ENCODE measurements around the gene SNW1.
"Not testable (repeated sequence)": the region's sequence is repeated elsewhere in the genome, so short reads cannot be mapped to it uniquely, and the experiment has no call there.

Gene SNW1

DNA sequence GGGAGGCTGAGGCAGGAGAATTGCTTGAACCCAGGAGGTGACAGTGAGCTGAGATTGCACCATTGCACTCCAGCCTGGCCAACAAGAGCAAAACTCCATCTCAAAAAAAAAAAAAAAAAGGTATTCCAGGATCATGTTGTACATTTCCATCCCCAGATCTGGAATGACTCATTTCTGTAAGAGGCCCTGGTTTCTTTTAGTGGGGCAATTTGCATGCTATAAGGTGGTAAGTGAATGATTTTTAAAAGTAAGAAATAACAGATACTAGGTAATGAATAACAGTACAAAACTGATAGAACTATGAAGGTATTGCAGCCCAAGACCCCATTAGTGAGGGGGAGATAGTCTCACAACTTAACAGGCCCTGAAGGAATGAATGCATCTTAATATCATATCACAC is 21.2 kb upstream of the SNW1 start:
- H3K4me1 ChIP-seq (ENCODE audit: control extremely low read depth in 1 of 4, control insufficient read depth in 4 of 4, insufficient read depth in 4 of 4, low read length in 3 of 4), result no peaks in the 10 kb centered on the region
- no peak overlapping the region for H3K27ac ChIP-seq (ENCODE audit: insufficient read depth in 1 of 2, low read depth in 1 of 2, low read length in 2 of 2, poor library complexity in 1 of 2, severe bottlenecking in 2 of 2)
- no peak for DNase-seq
- POLR2A ChIA-PET, result no interaction called here
- H3K36me3 ChIP-seq (ENCODE audit: control insufficient read depth in 4 of 4, insufficient read depth in 4 of 4, low read length in 3 of 4), result no peaks in the 10 kb centered on the region
- H3K27me3 ChIP-seq (replicated peaks in 2 of 5; ENCODE audit: control insufficient read depth in 4 of 5, insufficient read depth in 5 of 5, low read length in 4 of 5), result no peaks in the 10 kb centered on the region
- CTCF ChIA-PET, result interaction anchor here (0.8 kb wide), 1 partner anchor 491 kb away, joined by 5 read pairs; no protein-coding TSS in a partner anchor
- no peaks in the 10 kb centered on the region for H3K9me3 ChIP-seq (ENCODE audit: control extremely low read depth in 1 of 5, control insufficient read depth in 4 of 5, insufficient read depth in 2 of 5, low read depth in 1 of 5, low read length in 4 of 5)
- no peak overlapping the region for H3K4me3 ChIP-seq (ENCODE audit: control insufficient read depth in 1 of 7, extremely low read depth in 1 of 7, insufficient read depth in 4 of 7, low read depth in 2 of 7, low read length in 6 of 7)

DNA sequence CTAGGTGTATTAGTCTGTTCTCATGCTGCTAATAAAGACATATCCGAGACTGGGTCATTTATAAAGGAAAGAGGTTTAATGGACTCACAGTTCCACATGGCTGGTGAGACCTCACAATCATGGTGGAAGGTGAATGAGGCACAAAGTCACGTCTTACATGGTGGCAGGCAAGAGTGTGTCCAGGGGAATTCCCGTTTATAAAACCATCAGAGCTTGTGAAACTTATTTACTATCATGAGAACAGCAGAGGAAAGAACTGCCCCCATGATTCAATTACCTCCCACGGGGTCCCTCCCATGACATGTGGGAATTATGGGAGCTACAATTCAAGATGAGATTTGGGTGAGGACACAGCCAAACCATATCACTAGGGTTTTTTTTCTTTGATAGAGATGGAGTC is 13.0 kb upstream of the SNW1 start:
- H3K27me3 ChIP-seq (replicated peaks in 2 of 5; ENCODE audit: control insufficient read depth in 4 of 5, insufficient read depth in 5 of 5, low read length in 4 of 5); H3K27ac ChIP-seq (ENCODE audit: insufficient read depth in 1 of 2, low read depth in 1 of 2, low read length in 2 of 2, poor library complexity in 1 of 2, severe bottlenecking in 2 of 2); H3K4me1 ChIP-seq (ENCODE audit: control extremely low read depth in 1 of 4, control insufficient read depth in 4 of 4, insufficient read depth in 4 of 4, low read length in 3 of 4); H3K36me3 ChIP-seq (ENCODE audit: control insufficient read depth in 4 of 4, insufficient read depth in 4 of 4, low read length in 3 of 4); DNase-seq; POLR2A ChIA-PET; H3K9me3 ChIP-seq (ENCODE audit: control extremely low read depth in 1 of 5, control insufficient read depth in 4 of 5, insufficient read depth in 2 of 5, low read depth in 1 of 5, low read length in 4 of 5); CTCF ChIA-PET; H3K4me3 ChIP-seq (ENCODE audit: control insufficient read depth in 1 of 7, extremely low read depth in 1 of 7, insufficient read depth in 4 of 7, low read depth in 2 of 7, low read length in 6 of 7): not testable (repeated sequence)
- WGBS (ENCODE audit: insufficient coverage), result 96% methylated on average over 4 of the region's 4 CpGs

DNA sequence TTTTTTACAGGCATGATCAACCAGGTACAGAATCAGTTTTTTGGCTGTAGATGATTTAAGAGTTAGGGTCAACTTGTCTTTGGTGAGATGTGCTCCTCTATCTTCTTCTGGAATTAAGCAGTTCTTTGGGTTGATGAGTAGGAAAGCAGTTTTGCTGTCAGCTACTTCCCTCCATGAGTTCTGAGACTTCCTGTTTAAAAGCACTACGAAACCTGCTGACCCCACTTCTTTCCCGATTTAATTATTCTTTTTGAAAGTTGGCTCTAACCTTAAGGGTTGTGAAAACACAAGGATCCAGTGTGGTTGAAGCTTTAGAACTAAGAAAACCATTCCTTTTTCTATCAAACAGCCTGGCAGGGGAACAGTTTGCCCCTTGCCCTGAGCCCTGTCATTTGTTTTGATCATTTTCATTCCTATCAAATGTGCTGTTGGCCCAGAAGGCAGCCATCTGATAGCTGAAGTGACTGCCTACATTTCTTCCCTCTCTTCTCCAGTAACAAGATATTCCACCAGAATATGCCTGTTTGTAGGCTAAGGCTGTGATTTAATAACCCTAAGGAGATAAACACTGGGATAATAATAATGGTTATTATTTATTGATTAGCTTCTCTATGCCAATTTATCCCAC is 7.6 kb upstream of the SNW1 start:
- H3K4me1 ChIP-seq (ENCODE audit: control extremely low read depth in 1 of 4, control insufficient read depth in 4 of 4, insufficient read depth in 4 of 4, low read length in 3 of 4); CTCF ChIA-PET; POLR2A ChIA-PET; H3K9me3 ChIP-seq (ENCODE audit: control extremely low read depth in 1 of 5, control insufficient read depth in 4 of 5, insufficient read depth in 2 of 5, low read depth in 1 of 5, low read length in 4 of 5); H3K27ac ChIP-seq (ENCODE audit: insufficient read depth in 1 of 2, low read depth in 1 of 2, low read length in 2 of 2, poor library complexity in 1 of 2, severe bottlenecking in 2 of 2); H3K27me3 ChIP-seq (replicated peaks in 2 of 5; ENCODE audit: control insufficient read depth in 4 of 5, insufficient read depth in 5 of 5, low read length in 4 of 5); H3K4me3 ChIP-seq (ENCODE audit: control insufficient read depth in 1 of 7, extremely low read depth in 1 of 7, insufficient read depth in 4 of 7, low read depth in 2 of 7, low read length in 6 of 7); H3K36me3 ChIP-seq (ENCODE audit: control insufficient read depth in 4 of 4, insufficient read depth in 4 of 4, low read length in 3 of 4); DNase-seq: not testable (repeated sequence)
- no CpG with 5 or more reads among the region's 2 CpGs for WGBS (ENCODE audit: insufficient coverage)

DNA sequence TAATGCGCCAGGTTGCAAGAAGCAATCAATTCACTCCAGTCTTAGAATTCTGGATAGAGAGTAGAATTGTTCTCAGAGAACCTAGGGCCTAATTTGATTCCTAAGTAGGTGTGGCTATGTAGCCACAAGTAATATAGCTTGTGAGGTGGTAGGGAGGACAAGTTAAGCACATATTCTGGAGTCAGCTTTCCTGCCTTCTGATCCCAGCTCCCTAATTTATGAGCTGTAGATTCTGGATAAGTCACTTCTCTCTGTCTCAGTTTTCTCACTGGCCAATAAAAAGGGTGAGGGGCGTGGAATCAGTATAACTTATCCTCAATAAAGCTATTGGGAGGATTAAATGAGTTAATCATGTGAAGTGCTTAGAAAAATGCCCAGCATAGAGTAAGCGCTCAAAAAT is 3.0 kb upstream of the SNW1 start:
- Histone ChIP-seq H3K9me3 (ENCODE audit: control extremely low read depth in 1 of 5, control insufficient read depth in 4 of 5, insufficient read depth in 2 of 5, low read depth in 1 of 5, low read length in 4 of 5) (no peaks in the 10 kb centered on the region), H3K27ac (ENCODE audit: insufficient read depth in 1 of 2, low read depth in 1 of 2, low read length in 2 of 2, poor library complexity in 1 of 2, severe bottlenecking in 2 of 2) (no peak overlapping the region), H3K4me3 (ENCODE audit: control insufficient read depth in 1 of 7, extremely low read depth in 1 of 7, insufficient read depth in 4 of 7, low read depth in 2 of 7, low read length in 6 of 7) (no peak overlapping the region), H3K36me3 (ENCODE audit: control insufficient read depth in 4 of 4, insufficient read depth in 4 of 4, low read length in 3 of 4) (peaks cover 0 to 2% (median 0%) of the 10 kb centered on the region in 4 experiments), H3K4me1 (ENCODE audit: control extremely low read depth in 1 of 4, control insufficient read depth in 4 of 4, insufficient read depth in 4 of 4, low read length in 3 of 4) (peaks cover 7 to 21% (median 18%) of the 10 kb centered on the region in 4 experiments), H3K27me3 (replicated peaks in 2 of 5; ENCODE audit: control insufficient read depth in 4 of 5, insufficient read depth in 5 of 5, low read length in 4 of 5) (no peaks in the 10 kb centered on the region)
- 94% methylated on average over 2 of the region's 3 CpGs for WGBS (ENCODE audit: insufficient coverage)
- CTCF ChIA-PET, result interaction anchor here (1.2 kb wide), 1 partner anchor 228 kb away, joined by 4 read pairs; no protein-coding TSS in a partner anchor
- no peak for DNase-seq
- POLR2A ChIA-PET, result no interaction called here

DNA sequence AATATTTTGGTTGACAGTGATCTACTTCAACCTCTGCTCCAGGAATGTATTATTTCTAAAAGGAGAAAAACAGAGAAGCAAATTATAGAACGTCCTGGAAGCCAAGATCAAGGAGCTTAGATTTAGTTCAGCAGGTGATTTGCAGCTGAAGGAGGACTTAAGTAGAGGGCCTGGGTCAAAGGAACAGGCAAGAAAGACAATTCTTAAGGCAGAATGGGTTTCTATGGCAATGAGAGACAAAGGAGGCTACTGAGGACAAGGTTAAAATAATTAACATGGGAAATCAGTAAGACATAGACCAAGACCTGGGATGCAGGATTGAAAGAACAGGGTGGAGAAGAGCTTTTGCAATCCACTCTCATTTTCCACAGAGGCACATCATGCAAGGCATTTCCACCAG is 2.4 kb upstream of the SNW1 start:
- H3K4me1 ChIP-seq (ENCODE audit: control extremely low read depth in 1 of 4, control insufficient read depth in 4 of 4, insufficient read depth in 4 of 4, low read length in 3 of 4), result peaks cover 13 to 23% (median 18%) of the 10 kb centered on the region in 4 experiments
- no peak overlapping the region for H3K4me3 ChIP-seq (ENCODE audit: control insufficient read depth in 1 of 7, extremely low read depth in 1 of 7, insufficient read depth in 4 of 7, low read depth in 2 of 7, low read length in 6 of 7)
- H3K36me3 ChIP-seq (ENCODE audit: control insufficient read depth in 4 of 4, insufficient read depth in 4 of 4, low read length in 3 of 4), result peaks cover 0 to 4% (median under 1%) of the 10 kb centered on the region in 4 experiments
- ChIA-PET POLR2A (no interaction called here), CTCF (interaction anchor here (1.2 kb wide), 1 partner anchor 228 kb away, joined by 4 read pairs; no protein-coding TSS in a partner anchor)
- no peaks in the 10 kb centered on the region for H3K27me3 ChIP-seq (replicated peaks in 2 of 5; ENCODE audit: control insufficient read depth in 4 of 5, insufficient read depth in 5 of 5, low read length in 4 of 5)
- H3K9me3 ChIP-seq (ENCODE audit: control extremely low read depth in 1 of 5, control insufficient read depth in 4 of 5, insufficient read depth in 2 of 5, low read depth in 1 of 5, low read length in 4 of 5), result no peaks in the 10 kb centered on the region
- DNase-seq, result no peak
- WGBS (ENCODE audit: insufficient coverage), result 89% methylated on average over 1 of the region's 1 CpG
- no peak overlapping the region for H3K27ac ChIP-seq (ENCODE audit: insufficient read depth in 1 of 2, low read depth in 1 of 2, low read length in 2 of 2, poor library complexity in 1 of 2, severe bottlenecking in 2 of 2)

DNA sequence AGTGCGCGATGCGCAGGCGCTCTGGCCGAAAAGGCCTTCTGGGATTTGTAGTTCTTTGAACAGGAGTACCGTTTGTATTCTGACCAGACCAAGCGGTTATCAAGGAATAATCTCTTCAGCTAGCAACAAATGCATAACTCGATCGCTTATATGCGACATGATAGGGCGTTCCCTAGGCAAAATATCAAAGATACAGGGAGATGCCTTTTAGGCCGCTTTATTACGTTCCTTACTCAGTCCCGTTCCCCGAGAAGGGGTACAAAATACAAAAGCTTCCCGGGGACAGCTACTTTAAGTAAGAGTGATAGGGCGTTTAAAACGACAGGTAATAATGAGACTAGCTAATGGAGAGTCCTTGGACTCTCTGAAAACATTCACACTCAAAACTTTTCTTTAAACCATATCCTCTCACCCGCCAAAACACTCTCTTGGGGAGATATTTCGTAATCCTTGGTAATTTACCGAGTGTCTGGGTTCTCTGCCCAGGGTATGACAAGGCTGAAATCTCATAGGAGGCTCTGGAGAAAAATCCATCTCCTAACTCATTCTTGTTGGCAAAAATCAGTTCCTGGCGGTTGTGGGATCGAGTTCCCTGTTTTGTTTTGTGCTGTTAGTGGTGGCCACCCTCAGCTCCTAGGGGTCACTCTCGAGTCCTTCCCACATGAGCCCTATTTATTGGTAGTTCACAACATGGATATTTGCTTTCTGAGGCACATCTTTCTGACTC is 412 bp upstream of the SNW1 start:
- Histone ChIP-seq H3K9me3 (ENCODE audit: control extremely low read depth in 1 of 5, control insufficient read depth in 4 of 5, insufficient read depth in 2 of 5, low read depth in 1 of 5, low read length in 4 of 5) (no peaks in the 10 kb centered on the region), H3K4me1 (ENCODE audit: control extremely low read depth in 1 of 4, control insufficient read depth in 4 of 4, insufficient read depth in 4 of 4, low read length in 3 of 4) (peaks cover 13 to 23% (median 18%) of the 10 kb centered on the region in 4 experiments), H3K27me3 (replicated peaks in 2 of 5; ENCODE audit: control insufficient read depth in 4 of 5, insufficient read depth in 5 of 5, low read length in 4 of 5) (no peaks in the 10 kb centered on the region), H3K27ac (ENCODE audit: insufficient read depth in 1 of 2, low read depth in 1 of 2, low read length in 2 of 2, poor library complexity in 1 of 2, severe bottlenecking in 2 of 2) (peak overlapping the region; percentile 98 to 99), H3K4me3 (ENCODE audit: control insufficient read depth in 1 of 7, extremely low read depth in 1 of 7, insufficient read depth in 4 of 7, low read depth in 2 of 7, low read length in 6 of 7) (peak overlapping the region; percentile 90 to 100 (median 99)), H3K36me3 (ENCODE audit: control insufficient read depth in 4 of 4, insufficient read depth in 4 of 4, low read length in 3 of 4) (peaks cover under 1 to 7% (median 3%) of the 10 kb centered on the region in 4 experiments)
- POLR2A ChIA-PET, result interaction anchor here (2.3 kb wide), 1 partner anchor 39 kb away, joined by 10 read pairs; the partner anchor contains the start of gene ADCK1
- CTCF ChIA-PET, result interaction anchor here (1.0 to 2.8 kb wide), 6 partner anchors 14 to 107 kb away, joined by 3 to 9 read pairs (median 4); partner anchors contain the start of gene ADCK1
- peak; percentile 34 to 58 (median 56) for DNase-seq
- under 1% methylated on average over 16 of the region's 24 CpGs for WGBS (ENCODE audit: insufficient coverage)

DNA sequence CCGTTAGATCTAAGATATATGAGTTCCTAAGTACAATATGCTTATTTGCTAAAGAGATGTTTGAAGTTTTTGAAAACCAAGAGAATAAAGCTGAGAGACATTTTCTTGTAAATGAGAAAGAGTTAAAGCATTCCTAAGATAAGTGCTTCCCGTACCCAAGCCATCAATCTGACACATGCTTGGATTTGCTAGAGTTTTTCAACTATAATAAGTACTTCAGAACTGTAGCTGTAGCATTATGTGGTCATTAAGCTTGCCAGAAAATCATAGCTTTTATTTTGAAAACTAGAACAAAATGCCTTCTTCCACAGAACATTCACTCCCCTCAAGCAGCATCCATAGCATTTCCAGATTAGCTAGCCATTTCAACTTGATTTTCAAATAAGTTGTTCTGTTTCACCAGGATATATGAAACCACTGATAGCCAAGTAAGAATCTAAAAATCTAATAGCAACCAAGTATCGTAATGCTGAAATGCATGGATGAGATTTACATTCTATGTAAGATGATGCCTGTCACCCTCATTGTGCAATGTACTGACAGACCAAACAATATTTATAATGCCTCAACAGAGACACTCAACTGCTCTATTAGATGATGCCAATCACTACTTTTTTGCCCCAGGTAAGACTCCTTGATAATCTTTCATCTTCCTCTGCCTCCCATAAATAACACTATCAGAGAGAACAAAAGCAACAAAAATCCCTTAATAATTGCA is 8.0 kb downstream of the SNW1 start:
- 80% methylated on average over 1 of the region's 3 CpGs for WGBS (ENCODE audit: insufficient coverage)
- Histone ChIP-seq H3K27me3 (replicated peaks in 2 of 5; ENCODE audit: control insufficient read depth in 4 of 5, insufficient read depth in 5 of 5, low read length in 4 of 5) (no peaks in the 10 kb centered on the region), H3K36me3 (ENCODE audit: control insufficient read depth in 4 of 4, insufficient read depth in 4 of 4, low read length in 3 of 4) (peaks cover 12 to 60% (median 39%) of the 10 kb centered on the region in 4 experiments), H3K4me1 (ENCODE audit: control extremely low read depth in 1 of 4, control insufficient read depth in 4 of 4, insufficient read depth in 4 of 4, low read length in 3 of 4) (no peaks in the 10 kb centered on the region), H3K4me3 (ENCODE audit: control insufficient read depth in 1 of 7, extremely low read depth in 1 of 7, insufficient read depth in 4 of 7, low read depth in 2 of 7, low read length in 6 of 7) (no peak overlapping the region), H3K27ac (ENCODE audit: insufficient read depth in 1 of 2, low read depth in 1 of 2, low read length in 2 of 2, poor library complexity in 1 of 2, severe bottlenecking in 2 of 2) (no peak overlapping the region), H3K9me3 (ENCODE audit: control extremely low read depth in 1 of 5, control insufficient read depth in 4 of 5, insufficient read depth in 2 of 5, low read depth in 1 of 5, low read length in 4 of 5) (no peaks in the 10 kb centered on the region)
- ChIA-PET CTCF (no interaction called here), POLR2A (no interaction called here)
- DNase-seq, result no peak

All from common myeloid progenitor, CD34-positive (primary cell).